Measurements from ENCODE around the gene MAN1C1.

- TF ChIP-seq CTCF (conservative IDR thresholded peaks at IDR 0.05): no peak
- TF ChIP-seq ZFX (IDR thresholded peaks at IDR 0.05): no peak
These were observed 26.1 kb downstream of the MAN1C1 start for GRCh38 chr1:25642574-25643108.

Data from C4-2B (cell line).